GM23248 (cell line): Measurements from ENCODE around the gene WBP2.

Source experiments
- EZH2 ChIP-seq: fragments of 200-600 bp; sonication (generic); IDR thresholded peaks from 2 replicates; pipeline ENCODE4 v1.6.1; 2018; ENCODE audit warnings: antibody characterized with exemption, mild to moderate bottlenecking; ENCODE audit not compliant: insufficient read depth, poor library complexity, severe bottlenecking
- EZH2phosphoT487 ChIP-seq: fragments of 200-600 bp; sonication (generic); IDR thresholded peaks from 2 replicates; pipeline ENCODE4 v1.6.1; 2018; ENCODE audit warnings: antibody characterized with exemption, moderate library complexity, mild to moderate bottlenecking, low read depth; ENCODE audit not compliant: insufficient read depth

- TF ChIP-seq EZH2 = no peak
- TF ChIP-seq EZH2phosphoT487 = no peak
Measured at GRCh38 chr17:75809631-75810111, 45.5 kb downstream of the WBP2 start.
